ENCODE results near the gene NDUFB10. TPM values are rescaled to one million over a fixed set of nuclear protein-coding genes. Genes with fewer than 3 reads are reported as not detected.

Gene NDUFB10
- total RNA-seq = 10 to 100 TPM; 39.2 to 86.1 TPM

DNA sequence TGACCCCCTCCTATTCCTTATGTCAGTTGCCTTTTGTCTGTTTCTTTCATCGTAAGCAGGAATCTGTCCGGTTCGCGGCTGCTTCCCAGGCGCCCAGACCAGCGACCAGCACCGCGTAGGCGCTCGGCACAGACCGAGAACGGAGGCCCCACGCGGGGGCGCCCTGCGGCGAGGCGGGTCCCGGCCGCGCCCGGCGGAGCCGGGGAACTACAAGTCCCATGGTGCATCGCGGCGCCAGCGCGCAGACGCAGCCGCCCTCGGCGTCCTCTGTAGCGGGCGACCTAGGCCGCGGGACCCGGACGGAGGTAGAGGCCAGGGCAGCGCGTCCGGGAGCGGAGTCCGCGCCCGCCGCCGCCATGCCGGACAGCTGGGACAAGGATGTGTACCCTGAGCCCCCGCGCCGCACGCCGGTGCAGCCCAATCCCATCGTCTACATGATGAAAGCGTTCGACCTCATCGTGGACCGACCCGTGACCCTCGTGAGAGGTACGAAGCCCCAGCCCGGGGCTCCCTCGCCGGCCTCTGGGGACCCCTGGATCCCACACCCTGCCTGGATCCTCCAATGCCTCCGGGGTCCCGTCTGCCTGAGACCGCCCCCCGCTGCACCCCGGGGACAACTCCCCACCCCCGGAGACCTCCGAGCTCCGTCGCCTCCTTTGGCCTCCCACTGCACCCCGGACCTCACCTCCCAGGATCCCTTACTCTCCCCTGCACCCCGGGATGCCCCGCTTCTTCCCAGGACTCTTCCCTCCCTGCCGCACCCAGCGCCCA, at the start of gene NDUFB10:
TSS of gene NDUFB10 (plus strand) at position 270 of the 771 bp plus-strand sequence. CDS start at position 357, 87 bp downstream.
- intact Hi-C loops (cut with DNase I) = no loop called here

DNA sequence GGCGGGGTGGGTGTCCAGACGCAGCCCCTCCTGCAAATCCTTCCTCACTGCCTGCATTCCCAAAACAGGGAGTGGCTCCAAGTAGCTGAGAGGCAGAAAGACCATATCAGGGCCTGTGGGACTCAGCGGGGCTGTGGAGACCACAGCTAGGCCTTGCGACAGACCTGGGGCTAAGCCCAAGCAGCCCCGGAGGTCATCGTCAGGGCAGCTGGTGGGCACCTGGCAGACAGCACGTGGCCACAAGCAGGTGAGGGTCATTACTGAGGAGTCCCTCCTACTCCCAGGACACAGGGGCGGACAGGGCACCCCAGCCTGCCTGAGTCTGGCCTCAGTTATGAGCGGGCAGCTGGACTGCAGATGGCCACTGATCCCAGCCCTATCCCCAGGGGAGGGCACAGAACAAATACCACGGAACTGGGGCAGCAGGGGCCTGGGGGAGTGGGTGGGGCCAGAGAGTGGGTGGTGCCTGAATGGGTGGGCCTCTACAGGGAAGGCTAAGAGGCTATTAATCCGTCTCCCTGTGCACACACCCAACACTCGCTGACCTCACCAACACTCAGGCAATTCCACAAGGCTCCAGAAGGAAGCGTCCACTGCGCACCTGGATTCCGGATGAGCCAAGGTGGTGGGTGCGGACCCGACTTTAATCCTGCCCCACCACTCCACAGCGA, 49.6 kb upstream of the NDUFB10 start:
- TF ChIP-seq POLR2A (IDR thresholded peaks at IDR 0.05) = no peak
- TF ChIP-seq, protein P1, sequence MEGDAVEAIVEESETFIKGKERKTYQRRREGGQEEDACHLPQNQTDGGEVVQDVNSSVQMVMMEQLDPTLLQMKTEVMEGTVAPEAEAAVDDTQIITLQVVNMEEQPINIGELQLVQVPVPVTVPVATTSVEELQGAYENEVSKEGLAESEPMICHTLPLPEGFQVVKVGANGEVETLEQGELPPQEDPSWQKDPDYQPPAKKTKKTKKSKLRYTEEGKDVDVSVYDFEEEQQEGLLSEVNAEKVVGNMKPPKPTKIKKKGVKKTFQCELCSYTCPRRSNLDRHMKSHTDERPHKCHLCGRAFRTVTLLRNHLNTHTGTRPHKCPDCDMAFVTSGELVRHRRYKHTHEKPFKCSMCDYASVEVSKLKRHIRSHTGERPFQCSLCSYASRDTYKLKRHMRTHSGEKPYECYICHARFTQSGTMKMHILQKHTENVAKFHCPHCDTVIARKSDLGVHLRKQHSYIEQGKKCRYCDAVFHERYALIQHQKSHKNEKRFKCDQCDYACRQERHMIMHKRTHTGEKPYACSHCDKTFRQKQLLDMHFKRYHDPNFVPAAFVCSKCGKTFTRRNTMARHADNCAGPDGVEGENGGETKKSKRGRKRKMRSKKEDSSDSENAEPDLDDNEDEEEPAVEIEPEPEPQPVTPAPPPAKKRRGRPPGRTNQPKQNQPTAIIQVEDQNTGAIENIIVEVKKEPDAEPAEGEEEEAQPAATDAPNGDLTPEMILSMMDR (IDR thresholded peaks at IDR 0.05) = no peak
- DNase-seq (no peak), ATAC-seq (no peak)
- Histone ChIP-seq H3K4me3 (no peak overlapping the region), H3K27me3 (no peaks in the 10 kb centered on the region), H3K9me3 (no peaks in the 10 kb centered on the region), H3K4me1 (peaks cover 13% of the 10 kb centered on the region), H3K27ac (no peak overlapping the region), H3K36me3 (replicated peaks in 1 of 2; ENCODE audit: insufficient read depth in 1 of 2, low read depth in 2 of 2) (no peaks in the 10 kb centered on the region)
- 80 to 85% methylated on average over 6 to 18 of the region's 18 CpGs for WGBS, 2 donors
- intact Hi-C loops (cut with DNase I) = no loop called here

More for the DNA sequence above, at the start of gene NDUFB10:
- peak within 1 kb of the TSS; percentile 49 to 86 (median 80) for H3K27ac ChIP-seq
- peak within 1 kb of the TSS; percentile 78 to 91 for H3K4me3 ChIP-seq
- peaks cover 51% of the 10 kb centered on the region for H3K4me1 ChIP-seq
- H3K27me3 ChIP-seq = no peaks in the 10 kb centered on the region
- H3K36me3 ChIP-seq (replicated peaks in 1 of 2; ENCODE audit: insufficient read depth in 1 of 2, low read depth in 2 of 2) = peaks cover 4 to 8% of the 10 kb centered on the region in 2 donors
- ATAC-seq = peak; percentile 93
- TF ChIP-seq, protein P1 (IDR thresholded peaks at IDR 0.05) = peak; percentile 51 to 86 (median 63)
- TF ChIP-seq POLR2A (IDR thresholded peaks at IDR 0.05) = peak; percentile 92 to 95 (median 93)
- H3K9me3 ChIP-seq = no peaks in the 10 kb centered on the region
- WGBS, 2 donors = 0 to 1% methylated on average over 31 to 71 of the region's 79 CpGs
- DNase-seq = peak; percentile 95 to 96 (median 95)

DNA sequence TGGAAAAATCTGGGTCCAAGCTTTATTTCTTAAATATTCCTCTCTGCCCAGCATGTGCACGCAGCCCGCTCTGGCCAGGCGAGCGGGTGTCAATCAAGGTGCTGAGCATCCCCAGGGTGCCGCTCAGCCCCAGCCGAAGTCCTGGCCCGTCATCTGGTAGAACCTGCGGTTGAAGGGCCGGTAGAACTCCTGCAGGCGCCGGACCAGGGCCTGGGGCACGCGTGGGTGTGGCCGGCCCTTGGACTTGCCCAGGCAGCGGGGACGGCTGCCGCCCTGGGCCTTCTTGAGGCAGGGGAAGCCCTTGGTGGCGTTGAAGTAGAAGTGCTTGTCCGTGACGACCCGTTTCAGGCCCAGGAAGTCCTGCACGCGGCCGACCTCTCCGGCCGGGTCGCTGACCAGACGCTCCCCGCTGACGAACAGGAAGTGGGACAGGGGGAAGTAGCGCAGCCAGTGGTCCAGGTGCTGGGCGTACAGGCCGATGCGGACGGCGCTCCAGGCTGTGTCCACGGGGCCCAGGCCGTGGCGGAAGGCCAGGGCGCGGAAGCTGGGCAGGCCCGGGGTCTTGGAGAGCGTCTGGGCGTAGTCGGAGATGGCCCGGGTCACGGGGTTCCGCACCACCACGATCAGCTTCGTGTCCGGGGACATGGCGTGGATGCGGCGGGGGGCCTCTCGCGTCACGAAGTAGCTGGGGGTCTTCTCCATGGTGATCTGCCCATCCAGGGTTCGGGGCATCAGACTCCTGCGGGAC, 47.7 kb upstream of the NDUFB10 start:
- no peak overlapping the region for H3K4me3 ChIP-seq
- H3K4me1 ChIP-seq = peaks cover 13% of the 10 kb centered on the region
- intact Hi-C loops (cut with DNase I) = no loop called here
- H3K36me3 ChIP-seq (replicated peaks in 1 of 2; ENCODE audit: insufficient read depth in 1 of 2, low read depth in 2 of 2) = no peaks in the 10 kb centered on the region
- TF ChIP-seq POLR2A (IDR thresholded peaks at IDR 0.05) = no peak
- TF ChIP-seq, protein P1 (IDR thresholded peaks at IDR 0.05) = no peak
- ATAC-seq = no peak
- DNase-seq = no peak
- H3K27ac ChIP-seq = no peak overlapping the region
- H3K27me3 ChIP-seq = peaks cover 0 to 2% of the 10 kb centered on the region in 2 donors
- no peaks in the 10 kb centered on the region for H3K9me3 ChIP-seq
- 93 to 94% methylated on average over 15 to 52 of the region's 59 CpGs for whole genome bisulfite sequencing, 2 donors

DNA sequence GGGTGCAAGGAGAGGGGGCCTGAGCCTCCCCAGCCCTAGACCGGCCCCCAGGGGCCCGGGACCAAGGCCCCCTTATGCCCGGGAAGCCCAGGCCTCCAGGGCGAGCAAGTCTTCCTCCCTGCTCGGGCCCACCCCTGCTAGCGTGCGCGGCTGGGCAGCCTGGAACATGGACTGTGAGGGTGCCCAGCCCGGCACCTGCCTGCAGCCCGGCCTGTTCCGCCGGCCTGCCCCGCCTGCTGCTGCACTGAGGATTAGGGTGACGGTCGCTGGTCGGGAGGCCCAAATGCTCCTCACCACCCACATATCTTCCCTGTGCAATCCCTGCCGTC, 47.2 kb upstream of the NDUFB10 start:
- 93 to 97% methylated on average over 12 to 17 of the region's 17 CpGs for WGBS, 2 donors
- Histone ChIP-seq H3K9me3 (no peaks in the 10 kb centered on the region), H3K36me3 (replicated peaks in 1 of 2; ENCODE audit: insufficient read depth in 1 of 2, low read depth in 2 of 2) (no peaks in the 10 kb centered on the region), H3K4me3 (no peak overlapping the region), H3K4me1 (peaks cover 13% of the 10 kb centered on the region), H3K27ac (no peak overlapping the region), H3K27me3 (peaks cover 0 to 7% of the 10 kb centered on the region in 2 donors)
- no peak for ATAC-seq
- intact Hi-C loops (cut with DNase I) = no loop called here
- TF ChIP-seq, protein P1 (IDR thresholded peaks at IDR 0.05) = no peak
- no peak for TF ChIP-seq POLR2A (IDR thresholded peaks at IDR 0.05)
- DNase-seq = no peak

Measured in body of pancreas (tissue), 4 donors.